ENCODE measurements around the gene TRIM14. TPM values are rescaled to one million over a fixed set of nuclear protein-coding genes. Genes with fewer than 3 reads are reported as not detected.
"Not testable (repeated sequence)": the region's sequence is repeated elsewhere in the genome, so short reads cannot be mapped to it uniquely, and the experiment has no call there.

Gene TRIM14
- total RNA-seq, 3 donors from 2014 or later: 8.8 to 14.9 (median 14.6) TPM

- H3K36me3 ChIP-seq: no peaks in the 10 kb centered on the region
- peak overlapping the region; percentile 76 to 81 for H3K27ac ChIP-seq
- no peaks in the 10 kb centered on the region for H3K4me1 ChIP-seq
- DNase-seq (ENCODE audit: low spot score in 2 of 2): no peak
- no peaks in the 10 kb centered on the region for H3K27me3 ChIP-seq
- no peaks in the 10 kb centered on the region for H3K9me3 ChIP-seq
- TF ChIP-seq POLR2AphosphoS5 (IDR thresholded peaks at IDR 0.05) (no peak), POLR2A (IDR thresholded peaks at IDR 0.05) (no peak)
- TF ChIP-seq, protein P1, sequence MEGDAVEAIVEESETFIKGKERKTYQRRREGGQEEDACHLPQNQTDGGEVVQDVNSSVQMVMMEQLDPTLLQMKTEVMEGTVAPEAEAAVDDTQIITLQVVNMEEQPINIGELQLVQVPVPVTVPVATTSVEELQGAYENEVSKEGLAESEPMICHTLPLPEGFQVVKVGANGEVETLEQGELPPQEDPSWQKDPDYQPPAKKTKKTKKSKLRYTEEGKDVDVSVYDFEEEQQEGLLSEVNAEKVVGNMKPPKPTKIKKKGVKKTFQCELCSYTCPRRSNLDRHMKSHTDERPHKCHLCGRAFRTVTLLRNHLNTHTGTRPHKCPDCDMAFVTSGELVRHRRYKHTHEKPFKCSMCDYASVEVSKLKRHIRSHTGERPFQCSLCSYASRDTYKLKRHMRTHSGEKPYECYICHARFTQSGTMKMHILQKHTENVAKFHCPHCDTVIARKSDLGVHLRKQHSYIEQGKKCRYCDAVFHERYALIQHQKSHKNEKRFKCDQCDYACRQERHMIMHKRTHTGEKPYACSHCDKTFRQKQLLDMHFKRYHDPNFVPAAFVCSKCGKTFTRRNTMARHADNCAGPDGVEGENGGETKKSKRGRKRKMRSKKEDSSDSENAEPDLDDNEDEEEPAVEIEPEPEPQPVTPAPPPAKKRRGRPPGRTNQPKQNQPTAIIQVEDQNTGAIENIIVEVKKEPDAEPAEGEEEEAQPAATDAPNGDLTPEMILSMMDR (IDR thresholded peaks at IDR 0.05): no peak
- intact Hi-C loops (cut with DNase I; ENCODE audit: low total_unique reads): no loop called here
- no peak overlapping the region for H3K4me3 ChIP-seq
Observed at GRCh38 chr9:98134702-98135557, 15.9 kb upstream of the TRIM14 start.

DNA sequence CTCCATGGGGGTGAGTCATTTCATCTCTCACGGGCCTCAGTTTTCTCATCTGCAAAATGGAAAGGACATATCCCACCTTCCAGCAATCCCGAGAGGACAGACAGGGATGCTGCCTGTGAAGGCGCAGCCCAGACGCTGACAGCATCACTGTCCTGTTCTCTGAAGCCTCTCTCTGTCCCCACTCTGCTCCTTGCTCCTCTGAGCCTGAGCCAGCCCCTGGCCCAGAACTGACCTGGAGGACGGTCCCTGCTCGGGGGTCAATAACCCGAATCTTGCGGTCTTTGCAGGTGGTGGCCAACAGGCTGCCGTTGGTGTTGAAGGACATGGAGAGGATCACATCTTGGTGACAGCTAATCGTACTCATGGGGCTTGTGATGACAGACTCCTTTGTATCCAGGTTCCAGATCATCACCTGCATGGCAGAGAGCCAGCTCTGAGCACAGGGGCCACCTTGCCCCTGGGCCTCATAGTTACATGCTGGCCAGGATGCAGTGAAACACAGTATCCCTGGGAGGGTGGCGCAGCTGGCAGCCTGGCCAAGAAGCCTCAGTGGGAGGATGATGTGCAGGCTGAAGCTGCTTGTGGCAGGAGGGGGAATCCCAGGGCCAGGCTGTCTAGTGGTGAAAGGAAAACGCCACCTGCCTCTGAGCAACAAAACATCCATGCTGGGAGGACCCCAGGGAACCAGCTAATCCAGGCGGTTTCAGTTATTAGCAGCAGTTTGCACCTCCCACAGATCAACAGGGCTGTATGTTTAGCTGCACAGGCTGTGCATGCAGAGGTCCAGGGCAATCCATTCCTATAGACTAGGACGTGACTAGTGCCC, 14.0 kb upstream of the TRIM14 start:
- DNase-seq (ENCODE audit: low spot score in 2 of 2): no peak
- no peaks in the 10 kb centered on the region for H3K4me1 ChIP-seq
- H3K4me3 ChIP-seq: no peak overlapping the region
- no peaks in the 10 kb centered on the region for H3K9me3 ChIP-seq
- TF ChIP-seq, protein P1 (IDR thresholded peaks at IDR 0.05): no peak
- TF ChIP-seq POLR2A (IDR thresholded peaks at IDR 0.05) (no peak), POLR2AphosphoS5 (IDR thresholded peaks at IDR 0.05) (no peak)
- no peaks in the 10 kb centered on the region for H3K27me3 ChIP-seq
- no peaks in the 10 kb centered on the region for H3K36me3 ChIP-seq
- no peak overlapping the region for H3K27ac ChIP-seq
- intact Hi-C loops (cut with DNase I; ENCODE audit: low total_unique reads): no loop called here

- Histone ChIP-seq H3K4me1 (no peaks in the 10 kb centered on the region), H3K27ac (no peak overlapping the region), H3K36me3 (no peaks in the 10 kb centered on the region), H3K9me3 (no peaks in the 10 kb centered on the region), H3K27me3 (no peaks in the 10 kb centered on the region), H3K4me3 (no peak overlapping the region)
- DNase-seq (ENCODE audit: low spot score in 2 of 2): no peak
- TF ChIP-seq POLR2A (IDR thresholded peaks at IDR 0.05): no peak
- TF ChIP-seq, protein P1 (IDR thresholded peaks at IDR 0.05): no peak
- no peak for TF ChIP-seq POLR2AphosphoS5 (IDR thresholded peaks at IDR 0.05)
- intact Hi-C loops (cut with DNase I; ENCODE audit: low total_unique reads): no loop called here
Observed at GRCh38 chr9:98132158-98132557, 13.1 kb upstream of the TRIM14 start.

DNA sequence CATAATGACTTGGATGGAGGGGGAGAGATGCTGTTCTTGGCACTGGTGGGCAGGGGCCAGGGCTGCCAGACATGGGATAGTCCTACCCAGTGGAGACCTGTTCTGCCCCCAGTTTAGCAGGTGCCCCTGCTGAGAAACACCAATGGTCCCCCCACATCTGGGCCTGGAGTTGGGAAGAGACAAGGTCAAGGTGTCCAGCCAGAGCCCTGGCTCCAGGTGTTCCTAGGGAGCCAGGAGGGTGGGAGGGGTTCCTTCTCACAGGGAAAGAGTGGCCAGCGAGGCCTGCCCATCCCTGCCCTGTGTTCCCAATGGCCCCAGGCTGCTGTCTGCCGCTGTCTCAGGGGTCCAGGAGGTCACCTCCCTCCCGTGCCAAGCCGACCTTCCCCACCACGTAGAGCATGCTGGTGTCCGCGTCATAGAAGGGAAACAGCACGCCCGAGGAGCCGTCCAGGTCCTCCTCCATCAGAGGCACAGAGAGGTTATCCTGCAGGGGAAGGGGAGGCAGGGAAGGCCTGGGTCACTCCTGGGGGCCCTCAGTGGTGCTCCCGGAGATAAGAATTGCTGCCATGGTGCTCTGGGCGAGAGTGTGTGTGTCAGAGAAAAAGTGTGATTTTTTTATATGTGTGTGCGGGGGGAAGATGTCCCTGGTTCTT, 11.7 kb upstream of the TRIM14 start:
- Histone ChIP-seq H3K36me3 (no peaks in the 10 kb centered on the region), H3K27ac (no peak overlapping the region), H3K9me3 (no peaks in the 10 kb centered on the region), H3K4me1 (no peaks in the 10 kb centered on the region), H3K4me3 (no peak overlapping the region), H3K27me3 (no peaks in the 10 kb centered on the region)
- no peak for DNase-seq (ENCODE audit: low spot score in 2 of 2)
- intact Hi-C loops (cut with DNase I; ENCODE audit: low total_unique reads): no loop called here
- TF ChIP-seq, protein P1 (IDR thresholded peaks at IDR 0.05): no peak
- TF ChIP-seq POLR2AphosphoS5 (IDR thresholded peaks at IDR 0.05): no peak
- no peak for TF ChIP-seq POLR2A (IDR thresholded peaks at IDR 0.05)

- H3K36me3 ChIP-seq; H3K4me3 ChIP-seq; H3K4me1 ChIP-seq; DNase-seq (ENCODE audit: low spot score in 2 of 2); H3K9me3 ChIP-seq; H3K27ac ChIP-seq; H3K27me3 ChIP-seq; intact Hi-C loops (cut with DNase I; ENCODE audit: low total_unique reads): not testable (repeated sequence)
Observed at GRCh38 chr9:98130060-98130459, 11.0 kb upstream of the TRIM14 start.

Measured in breast epithelium (tissue), 4 donors.